NCI-H2196 (cell line): Measurements from ENCODE around the gene C19orf47.
"Not testable (repeated sequence)": the region's sequence is repeated elsewhere in the genome, so short reads cannot be mapped to it uniquely, and the experiment has no call there.

ENCODE experiments used
- DNase-seq: peaks from one replicate; lab custom pipeline; 2025; ENCODE audit not compliant: unreplicated experiment; lab: John Stamatoyannopoulos, UW

Gene C19orf47

GRCh38 chr19:40377876-40378385, 29.7 kb upstream of the C19orf47 start:
- DNase-seq, result no peak

- DNase-seq, result no peak
Observed at GRCh38 chr19:40376286-40376862, 28.2 kb upstream of the C19orf47 start.

GRCh38 chr19:40374084-40374483, 25.9 kb upstream of the C19orf47 start:
- DNase-seq, result no peak

DNA sequence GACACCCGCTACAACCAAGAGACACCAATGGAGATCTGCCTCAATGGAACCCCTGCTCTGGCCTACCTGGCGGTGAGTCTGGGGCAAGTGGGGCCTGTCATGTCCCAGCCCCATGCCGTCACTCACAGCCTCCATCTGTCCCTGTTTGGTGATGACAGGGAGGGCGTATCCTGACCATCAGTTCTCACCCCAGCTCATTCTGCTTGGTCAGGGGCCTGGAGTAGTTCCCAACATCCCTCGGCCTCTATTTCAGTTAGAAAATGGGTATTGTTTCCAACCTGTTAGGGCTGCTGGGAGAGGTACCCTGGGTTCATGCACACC, 23.6 kb upstream of the C19orf47 start:
- DNase-seq, result no peak

- no peak for DNase-seq
Observed at GRCh38 chr19:40370997-40371801, 23.0 kb upstream of the C19orf47 start.

DNA sequence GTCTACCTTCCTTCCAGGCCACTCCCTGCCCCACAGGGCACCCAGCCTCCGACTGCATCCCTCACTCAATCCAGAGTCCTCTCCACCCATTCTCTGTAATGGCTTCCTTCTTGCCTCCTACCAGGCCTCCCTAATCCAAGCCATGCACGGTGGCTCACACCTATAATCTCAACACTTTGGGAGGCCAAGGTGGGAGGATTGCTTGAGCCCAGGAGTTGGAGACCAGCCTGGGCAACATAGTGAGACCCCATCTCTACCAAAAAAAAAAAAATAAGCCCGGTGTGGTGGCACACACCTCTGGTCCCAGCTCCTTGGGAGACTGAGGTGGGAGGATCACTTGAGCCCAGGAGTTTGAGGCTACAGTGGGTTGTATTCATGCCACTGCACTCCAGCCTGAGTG, 22.1 kb upstream of the C19orf47 start:
- DNase-seq, result not testable (repeated sequence)

- DNase-seq, result no peak
Observed at GRCh38 chr19:40369797-40370196, 21.6 kb upstream of the C19orf47 start.

- no peak for DNase-seq
Observed at GRCh38 chr19:40367577-40368434, 19.6 kb upstream of the C19orf47 start.

GRCh38 chr19:40366697-40367561, 18.7 kb upstream of the C19orf47 start:
- no peak for DNase-seq

DNA sequence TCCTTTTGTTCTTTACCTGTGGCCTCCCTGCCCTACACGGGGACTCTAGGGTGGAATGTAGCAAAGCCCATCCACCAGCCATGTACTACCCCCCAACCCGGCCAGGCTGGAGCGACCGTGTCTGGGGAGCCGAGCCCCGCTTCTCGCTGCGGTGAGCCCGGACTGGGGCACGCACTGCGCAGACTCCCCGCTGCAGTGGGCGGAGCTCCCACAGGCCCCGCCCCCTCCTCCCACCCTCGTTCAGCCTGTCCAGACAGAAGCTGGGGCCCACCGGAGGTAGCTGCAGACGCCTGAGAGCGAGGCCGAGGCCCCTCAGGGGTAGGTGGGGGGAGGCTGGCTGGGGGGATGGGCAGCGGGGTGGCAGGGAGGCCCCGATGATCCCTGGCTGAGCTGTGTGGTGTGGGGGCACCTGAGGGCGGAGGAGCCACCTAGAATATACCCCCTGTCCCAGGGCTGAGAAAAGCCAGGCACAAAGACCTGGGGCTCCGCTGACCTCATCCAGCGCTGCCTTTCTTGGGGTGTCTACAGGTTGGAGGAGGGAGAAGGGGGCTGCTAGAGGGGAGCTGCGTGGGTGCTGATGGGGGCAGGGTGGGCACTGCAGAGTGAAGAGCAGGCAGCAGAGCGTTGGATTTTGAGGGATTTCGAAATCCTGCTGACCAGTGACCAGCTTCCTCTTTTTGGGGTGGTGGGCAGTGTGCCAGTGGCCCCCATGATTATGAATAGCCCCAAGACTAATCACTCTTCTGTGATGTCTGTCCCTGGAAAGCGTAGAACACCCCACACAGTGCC, 17.6 kb upstream of the C19orf47 start:
- DNase-seq, result peak; percentile 80

- DNase-seq, result no peak
Observed at GRCh38 chr19:40365010-40365409, 16.8 kb upstream of the C19orf47 start.

DNA sequence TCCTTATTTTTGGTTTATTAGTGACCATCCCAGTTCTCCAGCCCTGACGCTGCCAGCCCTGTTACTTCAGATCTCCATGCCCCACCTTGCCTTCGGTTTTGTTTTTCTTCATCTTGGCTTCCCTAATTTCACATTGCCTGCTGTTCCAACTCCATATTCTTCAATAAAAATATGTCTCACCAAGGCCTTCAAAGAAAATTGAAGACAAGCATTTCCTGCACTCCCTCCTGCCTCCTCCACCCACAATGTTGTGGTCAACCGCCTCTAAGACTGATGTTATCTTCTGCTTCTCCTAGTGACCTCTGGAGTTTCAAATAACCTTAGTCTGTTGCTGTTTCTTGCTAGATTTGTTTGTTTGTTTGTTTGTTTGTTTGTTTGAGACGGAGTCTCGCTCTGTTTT, 14.9 kb upstream of the C19orf47 start:
- DNase-seq, result no peak

GRCh38 chr19:40362160-40362559, 14.0 kb upstream of the C19orf47 start:
- DNase-seq, result no peak

DNA sequence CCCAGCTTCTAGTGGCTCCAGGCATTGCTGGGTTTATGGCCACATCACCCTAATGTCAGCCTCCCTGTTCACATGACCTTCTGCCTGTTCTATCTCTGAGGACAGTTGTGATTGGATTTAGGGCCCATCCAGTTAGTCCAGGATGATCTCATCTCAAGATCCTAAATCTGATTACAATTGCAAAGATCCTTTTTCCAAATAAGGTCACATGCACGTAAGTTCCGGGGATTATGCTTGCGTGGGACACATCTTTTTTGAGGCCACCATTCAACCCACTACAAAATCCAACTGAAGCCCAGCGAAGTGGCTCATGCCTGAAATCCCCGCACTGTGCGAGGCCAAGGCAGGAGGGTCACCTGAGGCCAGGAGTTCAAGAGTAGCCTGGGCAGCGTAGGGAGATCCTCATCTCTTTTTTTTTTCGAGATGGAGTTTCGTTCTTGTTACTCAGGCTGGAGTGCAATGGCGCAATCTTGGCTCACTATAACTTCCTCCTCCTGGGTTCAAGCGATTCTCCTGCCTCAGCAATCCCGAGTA, 12.6 kb upstream of the C19orf47 start:
- no peak for DNase-seq

- no peak for DNase-seq
Observed at GRCh38 chr19:40360020-40360707, 12.0 kb upstream of the C19orf47 start.

GRCh38 chr19:40358773-40359172, 10.6 kb upstream of the C19orf47 start:
- no peak for DNase-seq

GRCh38 chr19:40357640-40358039, 9.4 kb upstream of the C19orf47 start:
- no peak for DNase-seq

GRCh38 chr19:40356681-40357595, 8.7 kb upstream of the C19orf47 start:
- no peak for DNase-seq
